B cell (primary cell): ENCODE results near the gene HLA-DQB1. TPM values are rescaled to one million over a fixed set of nuclear protein-coding genes. Genes with fewer than 3 reads are reported as not detected.

Experiments
- ATAC-seq: fragments of 200-7000 bp; cut with Tn5 transposase; one replicate; pipeline ENCODE4 v1.10.0; 2021; ENCODE audit warnings: low read depth, mild to moderate bottlenecking, moderate number of reproducible peaks, moderate library complexity
- CTCF ChIA-PET: fragments of 350-600 bp; sonication (Branson Sonifier 250); formaldehyde crosslinking; loops from one replicate; lab custom pipeline; 2021; ENCODE audit warnings: antibody characterized with exemption, inconsistent platforms; lab: Charles Lee
- POLR2A ChIA-PET: fragments of 350-600 bp; sonication (Branson Sonifier 250); formaldehyde crosslinking; loops from one replicate; lab custom pipeline; 2021; ENCODE audit warnings: antibody characterized with exemption; lab: Charles Lee
- DNase-seq: peaks from one replicate; pipeline ENCODE4 v3.0.0; 2013
- H2AFZ ChIP-seq: 2 replicates; pipeline ENCODE4 v1.6.1; 2012; ENCODE audit warnings: mild to moderate bottlenecking, low read depth, low read length; ENCODE audit not compliant: insufficient read depth, poor library complexity, severe bottlenecking
- H3K27ac ChIP-seq, 2 donors: 1 replicate in 1 of 2; 2 replicates in 1 of 2; pipeline ENCODE4 v1.5.1; 2012 to 2013; ENCODE audit warnings: low read length in 2 of 2, mild to moderate bottlenecking in 2 of 2, moderate library complexity in 1 of 2
- H3K27me3 ChIP-seq, 4 experiments: fragments of 200-600 bp in 1 of 4; sonication (generic) in 1 of 4; replicated peaks in 1 of 4; 1 replicate in 2 of 4; 2 replicates in 2 of 4; pipeline versions ENCODE4 v1.6.1 to v1.7.0; 2013 to 2016; ENCODE audit warnings: low read length in 3 of 4, mild to moderate bottlenecking in 2 of 4, mixed read lengths in 1 of 4, moderate library complexity in 1 of 4; ENCODE audit not compliant: insufficient read depth in 4 of 4, control insufficient read depth in 3 of 4; ENCODE audit errors: control extremely low read depth in 1 of 4
- H3K36me3 ChIP-seq, 2 experiments: replicated peaks in 1 of 2; 1 replicate in 1 of 2; 2 replicates in 1 of 2; pipeline versions ENCODE4 v1.6.1 to v1.7.1; 2013; ENCODE audit warnings: low read length in 1 of 2; ENCODE audit not compliant: insufficient read depth in 2 of 2, control insufficient read depth in 1 of 2; ENCODE audit errors: control extremely low read depth in 1 of 2, extremely low read depth in 1 of 2
- H3K4me1 ChIP-seq, 2 donors: fragments of 200-600 bp in 1 of 2; sonication (generic) in 1 of 2; 1 replicate in 1 of 2; 2 replicates in 1 of 2; pipeline versions ENCODE4 v1.5.1 to v1.6.1; 2013 to 2017; ENCODE audit warnings: low read length in 2 of 2; ENCODE audit not compliant: control insufficient read depth in 2 of 2, insufficient read depth in 2 of 2
- H3K4me2 ChIP-seq: replicated peaks from 2 replicates; pipeline ENCODE3; 2012; ENCODE audit warnings: mild to moderate bottlenecking, low read depth, low read length; ENCODE audit not compliant: poor library complexity, severe bottlenecking
- H3K4me3 ChIP-seq, 5 experiments: fragments of 200-600 bp in 1 of 5; sonication (generic) in 1 of 5; 1 replicate in 3 of 5; 2 replicates in 2 of 5; pipeline versions ENCODE4 v1.5.1 to v1.7.0; 2011 to 2016; ENCODE audit warnings: low read length in 4 of 5, mild to moderate bottlenecking in 4 of 5, low read depth in 2 of 5, control low read depth in 1 of 5, moderate library complexity in 1 of 5; ENCODE audit not compliant: insufficient read depth in 1 of 5; ENCODE audit errors: control extremely low read depth in 1 of 5, extremely low read depth in 1 of 5
- H3K79me2 ChIP-seq: fragments of 200-600 bp; sonication (generic); one replicate; pipeline ENCODE4 v1.6.0; 2016; ENCODE audit warnings: low read length; ENCODE audit not compliant: control insufficient read depth, insufficient read depth
- H3K9ac ChIP-seq: fragments of 200-600 bp; sonication (generic); 2 replicates; pipeline ENCODE4 v1.6.1; 2017; ENCODE audit warnings: mild to moderate bottlenecking, low read length, moderate library complexity
- H3K9me3 ChIP-seq, 3 donors: one replicate each; pipeline versions ENCODE4 v1.6.1 to v1.7.1; 2013; ENCODE audit warnings: low read length in 2 of 3; ENCODE audit not compliant: control insufficient read depth in 2 of 3, insufficient read depth in 1 of 3; ENCODE audit errors: control extremely low read depth in 1 of 3
- H4K20me1 ChIP-seq: 2 replicates; pipeline ENCODE4 v1.6.0; 2012; ENCODE audit warnings: mild to moderate bottlenecking, low read length; ENCODE audit not compliant: insufficient read depth, control insufficient read depth, poor library complexity, severe bottlenecking
- H3K27ac Mint-ChIP-seq: one replicate; pipeline ENCODE4 v1.8.0; 2021; ENCODE audit warnings: mixed read lengths
- H3K27me3 Mint-ChIP-seq: one replicate; pipeline ENCODE4 v1.8.0; 2021; ENCODE audit warnings: mixed read lengths
- H3K4me1 Mint-ChIP-seq: one replicate; pipeline ENCODE4 v1.8.0; 2021; ENCODE audit warnings: mixed read lengths
- H3K4me3 Mint-ChIP-seq: one replicate; pipeline ENCODE4 v1.8.0; 2021; ENCODE audit warnings: mixed read lengths
- H3K9me3 Mint-ChIP-seq: one replicate; pipeline ENCODE4 v1.8.0; 2022; ENCODE audit warnings: mixed read lengths; ENCODE audit not compliant: insufficient read depth
- CTCF ChIP-seq: fragments of 200-600 bp; IDR thresholded peaks from one replicate; pipeline ENCODE4 v1.8.0; 2022; ENCODE audit warnings: antibody characterized with exemption, mild to moderate bottlenecking
- EZH2 ChIP-seq: IDR thresholded peaks from 2 replicates; pipeline ENCODE4 v1.6.1; 2012; ENCODE audit warnings: borderline replicate concordance, low read depth, mild to moderate bottlenecking, moderate library complexity, low read length; ENCODE audit not compliant: insufficient read depth, poor library complexity, severe bottlenecking
- intact Hi-C: fragments of 100-400 bp; cut with micrococcal nuclease; formaldehyde crosslinking; loops from one replicate; pipeline ENCODE4 v1.10.0; 2022
- polyA plus RNA-seq: library from polyadenylated mRNA; depleted of rRNA; stranded (reverse); fragments of >200 nt; gene quantifications from 2 replicates; pipeline ENCODE4 v1.2.3, GENCODE V29; 2012
- total RNA-seq, 2 donors: library from RNA; stranded (reverse); fragments of 120-200 nt in 1 of 2; gene quantifications; 1 replicate in 1 of 2; 2 replicates in 1 of 2; pipeline versions ENCODE4 v1.2.3 to v1.2.4, GENCODE V29; 2013 to 2022

HLA-DQB1 gene
- total and polyA plus RNA-seq, 2 donors (not counting 1 experiment from before 2014, with no cell fraction given), result 267 to 986 TPM

- Histone ChIP-seq H3K9me3 (peaks cover 0 to 5% (median 3%) of the 10 kb centered on the region in 3 donors), H3K4me3 (peak overlapping the region in 3 of 5 experiments; percentile 2 to 40 (median 18)), H3K36me3 (no peaks in the 10 kb centered on the region), H3K4me2 (peak overlapping the region; percentile 71), H3K9ac (peak overlapping the region; percentile 49), H4K20me1 (no peaks in the 10 kb centered on the region), H3K4me1 (peaks cover 65% of the 10 kb centered on the region in 2 donors), H3K27ac (peak overlapping the region; percentile 97 to 99), H3K27me3 (no peaks in the 10 kb centered on the region), H2AFZ (no peak overlapping the region), H3K79me2 (peaks cover 31% of the 10 kb centered on the region)
- CTCF ChIA-PET, result interaction anchor here (1.3 to 4.3 kb wide), 5 partner anchors 11 to 214 kb away, joined by 3 to 59 read pairs (median 10); partner anchors contain the start of genes HLA-DQA1 and TAP2
- intact Hi-C loops, result loop anchor here (1.0 to 5.0 kb wide), 9 partner anchors 13 to 184 kb away; partner anchors contain the start of genes HLA-DQA1, HLA-DRA and HLA-DRB1
- peak overlapping the region; percentile 76 for H3K4me3 Mint-ChIP-seq
- TF ChIP-seq EZH2 (no peak), CTCF (no peak)
- peak overlapping the region; percentile 98 for H3K27ac Mint-ChIP-seq
- POLR2A ChIA-PET, result interaction anchor here (0.6 to 3.3 kb wide), 12 partner anchors 12 to 1038 kb away, joined by 3 to 82 read pairs (median 9); partner anchors contain the start of genes HLA-DQA1, HLA-DRB1, HLA-DRB5 and LST1
- DNase-seq (peak; percentile 78), ATAC-seq (peak; percentile 2)
- H3K27me3 Mint-ChIP-seq, result no peaks in the 10 kb centered on the region
- H3K9me3 Mint-ChIP-seq, result no peaks in the 10 kb centered on the region
- peaks cover 72% of the 10 kb centered on the region for H3K4me1 Mint-ChIP-seq
Measured at GRCh38 chr6:32623693-32624092, 42.8 kb downstream of the HLA-DQB1 start.
